Gastrocnemius medialis (tissue), 4 donors: Measurements from ENCODE around the gene COA8. TPM values are rescaled to one million over a fixed set of nuclear protein-coding genes. Genes with fewer than 3 reads are reported as not detected.

Experiments used
- ATAC-seq, 2 donors: fragments of 150-250 bp; one replicate each; pipeline ENCODE4 v1.9.1; 2016
- DNase-seq, 2 donors: peaks; one replicate each; pipeline ENCODE4 v3.0.0-alpha.2; 2019
- H3K27ac ChIP-seq, 4 donors: fragments of 200-600 bp; sonication (generic); 1 replicate in 1 of 4; 2 replicates in 3 of 4; pipeline ENCODE4 v1.5.1; 2016 to 2018; ENCODE audit warnings: mild to moderate bottlenecking in 2 of 4, moderate library complexity in 1 of 4
- H3K27me3 ChIP-seq, 3 donors: fragments of 200-600 bp; sonication (generic) in 2 of 3; 1 replicate in 1 of 3; 2 replicates in 2 of 3; pipeline versions ENCODE4 v1.5.1 to v1.6.0; 2016 to 2019; ENCODE audit warnings: mild to moderate bottlenecking in 1 of 3, moderate library complexity in 1 of 3
- H3K36me3 ChIP-seq, 2 donors: fragments of 200-600 bp; sonication (generic) in 1 of 2; one replicate each; pipeline ENCODE4 v1.5.1; 2017 to 2018
- H3K4me1 ChIP-seq, 2 donors: fragments of 200-600 bp; sonication (generic) in 1 of 2; one replicate each; pipeline ENCODE4 v1.5.1; 2016 to 2017; ENCODE audit warnings: mild to moderate bottlenecking in 2 of 2
- H3K4me3 ChIP-seq, 4 donors: fragments of 200-600 bp; sonication (generic) in 3 of 4; 1 replicate in 1 of 4; 2 replicates in 3 of 4; pipeline ENCODE4 v1.5.1; 2016 to 2019; ENCODE audit warnings: mild to moderate bottlenecking in 2 of 4
- H3K9me3 ChIP-seq, 3 donors: fragments of 200-600 bp; sonication (generic) in 2 of 3; 1 replicate in 1 of 3; 2 replicates in 2 of 3; pipeline ENCODE4 v1.5.1; 2016 to 2019
- CTCF ChIP-seq, 5 experiments: fragments of 450-650 bp in 3 of 5; fragments of 200-600 bp in 2 of 5; sonication (generic) in 2 of 5; IDR thresholded peaks in 4 of 5; conservative IDR thresholded peaks in 1 of 5; 1 replicate in 4 of 5; 2 replicates in 1 of 5; pipeline ENCODE4 v1.5.1; 2016 to 2019; ENCODE audit warnings: antibody characterized with exemption in 5 of 5, mild to moderate bottlenecking in 3 of 5, moderate library complexity in 3 of 5
- POLR2A ChIP-seq, 2 donors: fragments of 450-650 bp; IDR thresholded peaks; one replicate each; pipeline ENCODE4 v1.6.1; 2017; ENCODE audit warnings: antibody characterized with exemption in 2 of 2, mild to moderate bottlenecking in 2 of 2, moderate library complexity in 2 of 2
- in situ Hi-C, 4 donors: fragments of 200-750 bp; cut with MboI; loops; one replicate each; pipeline versions ENCODE4 v1.15.0 to v1.8.0; 2017; ENCODE audit warnings: low sequenced_read_pairs in 4 of 4
- intact Hi-C: fragments of 100-400 bp; cut with DNase I; formaldehyde crosslinking; loops from one replicate; pipeline ENCODE4 v1.15.1; 2023; ENCODE audit warnings: low total_unique reads
- total RNA-seq, 4 donors: library from RNA; depleted of rRNA; stranded (reverse); fragments of >200 nt; gene quantifications; one replicate each; pipeline versions ENCODE4 v1.1.0 to v1.2.3, GENCODE V29; 2016

COA8 gene
- total RNA-seq, 4 donors from 2014 or later = 56.7 to 111 (median 71.7) TPM

GRCh38 chr14:103555559-103556337 is 7.0 kb upstream of the COA8 start:
- H3K4me1 ChIP-seq = peaks cover 82 to 89% of the 10 kb centered on the region in 2 donors
- H3K9me3 ChIP-seq = no peaks in the 10 kb centered on the region
- TF ChIP-seq CTCF (IDR thresholded peaks at IDR 0.05 in 4 of 5, conservative IDR thresholded peaks at IDR 0.05 in 1 of 5) (no peak), POLR2A (IDR thresholded peaks at IDR 0.05) (peak; percentile 33 to 67)
- H3K4me3 ChIP-seq = no peak overlapping the region
- peak in 1 of 2 donors; percentile 37 for ATAC-seq
- in situ Hi-C loops (loop anchor here in 1 of 4 donors (25.0 kb wide), 1 partner anchor 357 kb away; a partner anchor contains a TSS), intact Hi-C loops (loop anchor here (10.0 kb wide), 1 partner anchor 1169 kb away; the partner anchor contains the start of gene ADSS1)
- no peak for DNase-seq
- H3K27me3 ChIP-seq = no peaks in the 10 kb centered on the region
- H3K27ac ChIP-seq = peak overlapping the region; percentile 74 to 97 (median 86)
- peaks cover 0 to 22% of the 10 kb centered on the region in 2 donors for H3K36me3 ChIP-seq

GRCh38 chr14:103556946-103557758 is 5.6 kb upstream of the COA8 start:
- ATAC-seq (no peak), DNase-seq (no peak)
- in situ Hi-C loops (loop anchor here in 1 of 4 donors (25.0 kb wide), 1 partner anchor 355 kb away; a partner anchor contains a TSS), intact Hi-C loops (loop anchor here (10.0 kb wide), 1 partner anchor 1168 kb away; the partner anchor contains the start of gene ADSS1)
- no peak overlapping the region for H3K4me3 ChIP-seq
- TF ChIP-seq POLR2A (IDR thresholded peaks at IDR 0.05) (no peak), CTCF (IDR thresholded peaks at IDR 0.05 in 4 of 5, conservative IDR thresholded peaks at IDR 0.05 in 1 of 5) (no peak)
- no peaks in the 10 kb centered on the region for H3K9me3 ChIP-seq
- H3K27me3 ChIP-seq = no peaks in the 10 kb centered on the region
- H3K27ac ChIP-seq = peak overlapping the region; percentile 65 to 97 (median 80)
- H3K4me1 ChIP-seq = peaks cover 79 to 86% of the 10 kb centered on the region in 2 donors
- peaks cover 0 to 22% of the 10 kb centered on the region in 2 donors for H3K36me3 ChIP-seq

DNA sequence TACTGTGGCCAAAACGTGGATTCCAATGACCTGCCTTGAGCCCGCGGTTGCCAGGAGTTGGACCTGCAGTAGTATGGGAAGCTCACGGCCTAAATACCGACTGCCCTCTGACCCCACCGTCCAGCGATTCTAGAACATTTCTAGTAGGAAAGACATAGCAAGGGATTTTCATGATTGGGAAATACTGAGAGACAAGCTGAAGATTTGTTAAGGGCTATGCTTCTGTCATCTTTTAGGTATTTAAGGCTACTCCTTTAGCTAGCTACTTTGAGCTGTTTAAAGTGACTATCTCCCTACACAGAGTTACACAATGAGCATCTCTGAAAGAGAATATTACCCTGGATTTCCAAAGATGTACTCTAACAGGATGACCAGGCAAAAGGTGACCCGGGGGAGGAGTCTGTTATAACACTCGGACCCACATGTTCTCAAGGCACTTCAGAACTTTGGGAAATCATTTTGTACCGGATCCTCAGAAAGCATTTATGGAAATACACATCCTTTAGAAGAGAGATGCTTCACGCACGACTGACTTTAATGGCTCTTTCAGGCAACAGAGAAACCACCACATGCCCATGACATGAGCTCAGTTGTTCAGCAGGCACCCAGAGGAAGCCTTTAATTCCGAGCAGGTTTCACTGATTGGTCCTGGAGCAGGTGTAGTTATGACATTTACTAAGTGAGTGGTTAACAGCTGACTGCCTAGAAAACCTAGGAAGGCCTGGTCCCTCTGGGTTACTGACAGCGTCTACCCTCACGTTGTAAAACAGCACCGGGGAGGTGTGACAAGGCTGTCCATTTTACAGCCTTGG is 4.5 kb upstream of the COA8 start:
- DNase-seq (peak in 1 of 2 donors; percentile 73), ATAC-seq (peak; percentile 14 to 67)
- no peak for TF ChIP-seq CTCF (IDR thresholded peaks at IDR 0.05 in 4 of 5, conservative IDR thresholded peaks at IDR 0.05 in 1 of 5)
- Histone ChIP-seq H3K27me3 (no peaks in the 10 kb centered on the region), H3K4me3 (no peak overlapping the region), H3K9me3 (no peaks in the 10 kb centered on the region), H3K36me3 (peaks cover 0 to 22% of the 10 kb centered on the region in 2 donors), H3K4me1 (peaks cover 68 to 76% of the 10 kb centered on the region in 2 donors), H3K27ac (peak overlapping the region; percentile 65 to 97 (median 80))
- in situ Hi-C loops (loop anchor here in 1 of 4 donors (25.0 kb wide), 1 partner anchor 354 kb away; a partner anchor contains a TSS), intact Hi-C loops (loop anchor here (10.0 kb wide), 1 partner anchor 1167 kb away; the partner anchor contains the start of gene ADSS1)

DNA sequence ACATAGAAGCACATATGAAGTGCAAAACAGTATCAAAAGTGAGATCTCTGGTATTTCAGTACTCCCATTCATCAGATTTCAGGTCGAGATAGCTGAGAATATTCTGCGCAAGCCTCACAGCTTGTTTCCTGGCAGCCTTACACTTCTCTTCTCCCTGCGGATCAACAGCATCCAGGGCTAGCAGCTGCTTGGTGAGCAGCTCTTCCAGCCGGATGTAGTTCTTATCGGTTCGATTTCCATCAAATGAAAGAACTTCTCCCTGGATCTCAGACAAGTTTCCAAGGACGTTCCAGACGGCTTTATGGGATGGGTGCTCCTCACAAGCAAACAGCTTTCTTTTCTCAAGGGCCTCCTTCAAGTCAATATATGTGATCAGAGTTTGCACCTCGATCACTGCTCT is 3.0 kb upstream of the COA8 start:
- ATAC-seq (no peak), DNase-seq (no peak)
- no peak for TF ChIP-seq POLR2A (IDR thresholded peaks at IDR 0.05)
- TF ChIP-seq CTCF (IDR thresholded peaks at IDR 0.05 in 4 of 5, conservative IDR thresholded peaks at IDR 0.05 in 1 of 5) = no peak
- Histone ChIP-seq H3K27ac (peak overlapping the region in 3 of 4 donors; percentile 65 to 97 (median 93)), H3K4me3 (no peak overlapping the region), H3K27me3 (no peaks in the 10 kb centered on the region), H3K4me1 (peaks cover 78 to 79% of the 10 kb centered on the region in 2 donors), H3K9me3 (no peaks in the 10 kb centered on the region), H3K36me3 (peaks cover 0 to 22% of the 10 kb centered on the region in 2 donors)
- intact Hi-C loops (loop anchor here (5.0 to 10.0 kb wide), 2 partner anchors 158 to 1165 kb away; partner anchors contain the start of genes ADSS1, XRCC3 and ZFYVE21), in situ Hi-C loops (loop anchor here in 1 of 4 donors (25.0 kb wide), 1 partner anchor 353 kb away; a partner anchor contains a TSS)
